H1 (cell line): ENCODE measurements around the gene NMRK2. TPM values are rescaled to one million over a fixed set of nuclear protein-coding genes. Genes with fewer than 3 reads are reported as not detected.

Experiments
- CBX5 ChIP-seq: fragments of 300-800, 300-1000 bp; sonication (generic); IDR thresholded peaks from 2 replicates; pipeline ENCODE4 v1.7.1; 2016; ENCODE audit warnings: antibody characterized with exemption, low read length, low read depth
- polyA plus RNA-seq, 7 experiments: library from polyadenylated mRNA; depleted of rRNA in 3 of 7; stranded (reverse) in 5 of 7; unstranded in 2 of 7; fragments of >200 nt in 5 of 7; fragments of 200-250 nt in 2 of 7; gene quantifications; 1 replicate in 5 of 7; 2 replicates in 1 of 7; 4 replicates in 1 of 7; pipeline versions ENCODE4 v1.2.1 to v1.2.3, GENCODE V29; 2011 to 2013; ENCODE audit warnings: missing spikeins in 2 of 7, mixed read lengths in 2 of 7
- total RNA-seq: library from RNA; stranded (reverse); fragmentation: NEBNext Ultra II Directional; extraction: Animal tissue kit (Norgen Biotek cat#: 25700); gene quantifications from 2 replicates; pipeline ENCODE4 v1.2.1, GENCODE V29; 2021
- TF ChIP-seq, protein P1 (sequence below): IDR thresholded peaks from 2 replicates; pipeline ENCODE4 v1.6.1; 2012; ENCODE audit warnings: low read length, inconsistent platforms

NMRK2 gene
- total and polyA plus RNA-seq, 2 of the 8 experiments (the other 6 are each of a cell fraction or from before 2014, with no cell fraction given): 87.4 to 206 TPM

DNA sequence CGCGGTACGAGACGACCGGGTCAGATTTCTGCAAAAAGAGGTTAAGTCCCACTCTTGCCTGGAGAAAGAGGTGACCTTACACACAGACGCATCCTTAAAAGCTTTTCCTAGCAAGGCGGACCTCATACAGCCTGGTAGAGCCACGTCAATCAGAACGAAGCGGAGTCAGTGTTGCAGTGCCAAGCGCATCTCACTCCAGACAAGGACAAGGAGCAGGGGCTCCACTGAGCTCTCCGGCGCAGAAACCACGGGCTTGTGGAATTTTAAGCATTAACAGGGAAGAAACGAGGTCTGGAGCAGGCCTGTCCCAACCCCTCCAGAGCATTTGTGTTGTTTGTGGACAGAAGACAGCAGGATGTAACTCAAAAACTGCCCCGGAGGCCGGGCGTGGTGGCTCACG, 45.3 kb downstream of the NMRK2 start (continued):
- TF ChIP-seq, protein P1, sequence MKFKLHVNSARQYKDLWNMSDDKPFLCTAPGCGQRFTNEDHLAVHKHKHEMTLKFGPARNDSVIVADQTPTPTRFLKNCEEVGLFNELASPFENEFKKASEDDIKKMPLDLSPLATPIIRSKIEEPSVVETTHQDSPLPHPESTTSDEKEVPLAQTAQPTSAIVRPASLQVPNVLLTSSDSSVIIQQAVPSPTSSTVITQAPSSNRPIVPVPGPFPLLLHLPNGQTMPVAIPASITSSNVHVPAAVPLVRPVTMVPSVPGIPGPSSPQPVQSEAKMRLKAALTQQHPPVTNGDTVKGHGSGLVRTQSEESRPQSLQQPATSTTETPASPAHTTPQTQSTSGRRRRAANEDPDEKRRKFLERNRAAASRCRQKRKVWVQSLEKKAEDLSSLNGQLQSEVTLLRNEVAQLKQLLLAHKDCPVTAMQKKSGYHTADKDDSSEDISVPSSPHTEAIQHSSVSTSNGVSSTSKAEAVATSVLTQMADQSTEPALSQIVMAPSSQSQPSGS: no peak
- no peak for TF ChIP-seq CBX5
